ENCODE data around the gene GYG1.

GYG1 gene

GRCh38 chr3:148999806-149000205 lies 8.5 kb downstream of the GYG1 start:
- DNase-seq (ENCODE audit: insufficient read length, low spot score): no peak
- TF ChIP-seq POLR2A (IDR thresholded peaks at IDR 0.05; ENCODE audit: low read depth, low read length): no peak
- FAIRE-seq: no peak

GRCh38 chr3:149000206-149000745 lies 8.9 kb downstream of the GYG1 start:
- no peak for FAIRE-seq
- no peak for TF ChIP-seq POLR2A (IDR thresholded peaks at IDR 0.05; ENCODE audit: low read depth, low read length)
- DNase-seq (ENCODE audit: insufficient read length, low spot score): no peak

GRCh38 chr3:149001727-149002126 lies 10.4 kb downstream of the GYG1 start:
- no peak for TF ChIP-seq POLR2A (IDR thresholded peaks at IDR 0.05; ENCODE audit: low read depth, low read length)
- DNase-seq (ENCODE audit: insufficient read length, low spot score) (no peak), FAIRE-seq (no peak)

GRCh38 chr3:149003653-149004305 lies 12.4 kb downstream of the GYG1 start:
- TF ChIP-seq POLR2A (IDR thresholded peaks at IDR 0.05; ENCODE audit: low read depth, low read length): no peak
- DNase-seq (ENCODE audit: insufficient read length, low spot score): no peak
- peak; percentile 85 for FAIRE-seq

- peak; percentile 48 for FAIRE-seq
- TF ChIP-seq POLR2A (IDR thresholded peaks at IDR 0.05; ENCODE audit: low read depth, low read length): no peak
- no peak for DNase-seq (ENCODE audit: insufficient read length, low spot score)
Measured at GRCh38 chr3:149004622-149005021, 13.3 kb downstream of the GYG1 start.

GRCh38 chr3:149005416-149005815 lies 14.1 kb downstream of the GYG1 start:
- peak; percentile 57 for FAIRE-seq
- no peak for TF ChIP-seq POLR2A (IDR thresholded peaks at IDR 0.05; ENCODE audit: low read depth, low read length)
- no peak for DNase-seq (ENCODE audit: insufficient read length, low spot score)

GRCh38 chr3:149007567-149008257 lies 16.4 kb downstream of the GYG1 start:
- no peak for FAIRE-seq
- DNase-seq (ENCODE audit: insufficient read length, low spot score): no peak
- no peak for TF ChIP-seq POLR2A (IDR thresholded peaks at IDR 0.05; ENCODE audit: low read depth, low read length)

- no peak for TF ChIP-seq POLR2A (IDR thresholded peaks at IDR 0.05; ENCODE audit: low read depth, low read length)
- DNase-seq (ENCODE audit: insufficient read length, low spot score) (no peak), FAIRE-seq (no peak)
Measured at GRCh38 chr3:149009732-149010131, 18.4 kb downstream of the GYG1 start.

- FAIRE-seq: no peak
- no peak for DNase-seq (ENCODE audit: insufficient read length, low spot score)
Measured at GRCh38 chr3:149010504-149010951, 19.2 kb downstream of the GYG1 start.

GRCh38 chr3:149010966-149011365 lies 19.6 kb downstream of the GYG1 start:
- DNase-seq (ENCODE audit: insufficient read length, low spot score) (no peak), FAIRE-seq (no peak)
- no peak for TF ChIP-seq POLR2A (IDR thresholded peaks at IDR 0.05; ENCODE audit: low read depth, low read length)

More at GRCh38 chr3:149010504-149010951, 19.2 kb downstream of the GYG1 start:
- no peak for TF ChIP-seq POLR2A (IDR thresholded peaks at IDR 0.05; ENCODE audit: low read depth, low read length)

- DNase-seq (ENCODE audit: insufficient read length, low spot score) (no peak), FAIRE-seq (no peak)
- TF ChIP-seq POLR2A (IDR thresholded peaks at IDR 0.05; ENCODE audit: low read depth, low read length): no peak
Measured at GRCh38 chr3:149011676-149012075, 20.3 kb downstream of the GYG1 start.

- DNase-seq (ENCODE audit: insufficient read length, low spot score) (no peak), FAIRE-seq (no peak)
- no peak for TF ChIP-seq POLR2A (IDR thresholded peaks at IDR 0.05; ENCODE audit: low read depth, low read length)
Measured at GRCh38 chr3:149013726-149014125, 22.4 kb downstream of the GYG1 start.

- no peak for TF ChIP-seq POLR2A (IDR thresholded peaks at IDR 0.05; ENCODE audit: low read depth, low read length)
- no peak for DNase-seq (ENCODE audit: insufficient read length, low spot score)
- FAIRE-seq: no peak
Measured at GRCh38 chr3:149015393-149015792, 24.1 kb downstream of the GYG1 start.

GRCh38 chr3:149016242-149016641 lies 24.9 kb downstream of the GYG1 start:
- TF ChIP-seq POLR2A (IDR thresholded peaks at IDR 0.05; ENCODE audit: low read depth, low read length): no peak
- FAIRE-seq (no peak), DNase-seq (ENCODE audit: insufficient read length, low spot score) (no peak)
